BJ (cell line): ENCODE results near the gene ETHE1. TPM values are rescaled to one million over a fixed set of nuclear protein-coding genes. Genes with fewer than 3 reads are reported as not detected.
"Not testable (repeated sequence)": the region's sequence is repeated elsewhere in the genome, so short reads cannot be mapped to it uniquely, and the experiment has no call there.

Experiments used
- CTCF ChIA-PET: fragments of 350-600 bp; formaldehyde crosslinking; extraction: SDS; loops from one replicate; lab custom pipeline; 2021; ENCODE audit warnings: antibody characterized with exemption, inconsistent platforms; lab: Yijun Ruan, JAX
- POLR2A ChIA-PET: fragments of 300-600 bp; sonication (Branson Sonifier 250); formaldehyde crosslinking; extraction: SDS; loops from one replicate; lab custom pipeline; 2021; ENCODE audit warnings: antibody characterized with exemption; lab: Charles Lee
- DNase-seq: peaks from one replicate; pipeline ENCODE4 v3.0.0-alpha.2; 2011; ENCODE audit warnings: low read depth
- H3K27me3 ChIP-seq: 2 replicates; pipeline ENCODE4 v1.6.0; 2011; ENCODE audit warnings: low read length; ENCODE audit not compliant: control insufficient read depth, insufficient read depth
- H3K36me3 ChIP-seq: 2 replicates; pipeline ENCODE4 v1.5.1; 2011; ENCODE audit warnings: low read length; ENCODE audit not compliant: control insufficient read depth, insufficient read depth
- H3K4me3 ChIP-seq: 2 replicates; pipeline ENCODE4 v1.5.1; 2011; ENCODE audit warnings: low read depth, mild to moderate bottlenecking, control low read depth, low read length
- polyA plus RNA-seq: library from polyadenylated mRNA; depleted of rRNA; stranded (reverse); fragments of >200 nt; gene quantifications from 2 replicates; pipeline ENCODE4 v1.2.3, GENCODE V29; 2011
- TF ChIP-seq, protein P1 (sequence below): IDR thresholded peaks from 2 replicates; pipeline ENCODE4 v1.5.1; 2011; ENCODE audit warnings: low read depth, mild to moderate bottlenecking, control low read depth, inconsistent platforms, low read length, moderate library complexity; ENCODE audit not compliant: insufficient read depth

ETHE1 gene
- polyA plus RNA-seq, 1 experiment, result 261 TPM

DNA sequence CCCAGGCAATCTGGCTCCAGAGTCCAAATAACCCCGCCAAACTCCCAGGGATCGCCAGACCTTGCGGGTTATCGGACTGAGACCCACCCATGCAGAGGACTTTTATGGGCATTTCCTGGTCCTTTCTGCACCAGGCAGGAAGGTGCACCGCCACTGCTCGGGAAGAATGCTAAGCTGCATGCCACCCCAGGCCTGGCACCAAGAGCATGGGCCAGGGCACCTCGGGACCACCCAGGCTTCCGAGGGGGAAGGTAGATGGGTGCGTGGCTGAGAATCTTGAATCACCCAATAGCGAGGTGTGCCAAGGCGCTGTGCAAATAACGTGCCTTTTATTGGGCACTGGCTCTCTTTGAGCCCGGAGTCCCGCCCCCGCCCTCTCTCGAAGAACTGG, 5.6 kb upstream of the ETHE1 start:
- DNase-seq, result no peak
- no peaks in the 10 kb centered on the region for H3K27me3 ChIP-seq
- ChIA-PET CTCF (interaction anchor here (0.7 to 4.7 kb wide), 5 partner anchors 10 to 108 kb away, joined by 3 to 43 read pairs (median 4); partner anchors contain the start of genes IRGQ and ZNF576), POLR2A (interaction anchor here (0.6 kb wide), 1 partner anchor 28 kb away, joined by 4 read pairs; the partner anchor contains the start of gene PHLDB3)
- peak overlapping the region; percentile 57 for H3K4me3 ChIP-seq
- H3K36me3 ChIP-seq, result no peaks in the 10 kb centered on the region
- TF ChIP-seq, protein P1, sequence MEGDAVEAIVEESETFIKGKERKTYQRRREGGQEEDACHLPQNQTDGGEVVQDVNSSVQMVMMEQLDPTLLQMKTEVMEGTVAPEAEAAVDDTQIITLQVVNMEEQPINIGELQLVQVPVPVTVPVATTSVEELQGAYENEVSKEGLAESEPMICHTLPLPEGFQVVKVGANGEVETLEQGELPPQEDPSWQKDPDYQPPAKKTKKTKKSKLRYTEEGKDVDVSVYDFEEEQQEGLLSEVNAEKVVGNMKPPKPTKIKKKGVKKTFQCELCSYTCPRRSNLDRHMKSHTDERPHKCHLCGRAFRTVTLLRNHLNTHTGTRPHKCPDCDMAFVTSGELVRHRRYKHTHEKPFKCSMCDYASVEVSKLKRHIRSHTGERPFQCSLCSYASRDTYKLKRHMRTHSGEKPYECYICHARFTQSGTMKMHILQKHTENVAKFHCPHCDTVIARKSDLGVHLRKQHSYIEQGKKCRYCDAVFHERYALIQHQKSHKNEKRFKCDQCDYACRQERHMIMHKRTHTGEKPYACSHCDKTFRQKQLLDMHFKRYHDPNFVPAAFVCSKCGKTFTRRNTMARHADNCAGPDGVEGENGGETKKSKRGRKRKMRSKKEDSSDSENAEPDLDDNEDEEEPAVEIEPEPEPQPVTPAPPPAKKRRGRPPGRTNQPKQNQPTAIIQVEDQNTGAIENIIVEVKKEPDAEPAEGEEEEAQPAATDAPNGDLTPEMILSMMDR, result no peak

DNA sequence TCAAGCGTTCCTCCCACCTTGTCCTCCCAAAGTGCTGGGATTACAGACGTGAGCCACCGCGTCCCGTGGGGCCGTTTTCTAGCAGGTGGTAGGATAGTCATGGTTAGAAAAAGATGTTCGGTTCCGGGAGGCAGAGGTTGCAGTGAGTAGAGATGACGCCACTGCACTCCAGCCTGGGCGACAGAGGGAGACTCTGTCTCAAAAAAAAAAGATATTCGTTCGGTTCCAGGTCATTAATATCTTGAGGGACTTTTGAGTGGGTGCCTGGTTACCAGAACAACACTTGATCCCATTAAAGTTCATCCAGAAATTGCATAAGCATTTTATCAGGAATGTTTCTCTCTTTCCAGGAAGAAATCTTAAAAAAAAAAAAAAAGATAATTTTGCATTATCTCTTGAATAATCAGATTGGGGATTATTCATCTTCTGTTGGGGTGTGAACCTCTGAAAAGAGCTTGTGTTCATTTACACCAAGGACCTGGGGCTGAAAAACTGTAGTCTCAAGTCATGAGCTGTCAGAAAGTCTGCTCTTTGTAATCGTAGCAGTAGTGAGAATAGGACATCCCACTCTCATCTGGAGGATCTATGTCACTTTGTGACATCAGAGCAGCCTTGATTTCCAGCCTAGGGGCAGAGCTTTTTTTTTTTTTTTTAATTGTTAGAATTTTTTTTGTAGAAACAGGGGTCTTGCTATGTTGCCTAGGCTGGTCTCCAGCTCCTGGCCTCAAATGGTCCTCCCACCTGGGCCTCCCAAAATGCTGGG, 1.0 kb upstream of the ETHE1 start:
- Histone ChIP-seq H3K4me3 (peak overlapping the region; percentile 94), H3K27me3 (no peaks in the 10 kb centered on the region), H3K36me3 (peaks cover 1% of the 10 kb centered on the region)
- TF ChIP-seq, protein P1, result no peak
- POLR2A ChIA-PET, result interaction anchor here (0.7 to 1.1 kb wide), 2 partner anchors 68 to 1285 kb away, joined by 3 to 4 read pairs; partner anchors contain the start of genes IRGQ and ZNF576
- CTCF ChIA-PET, result interaction anchor here (1.0 to 7.3 kb wide), 6 partner anchors 8 to 81 kb away, joined by 3 to 41 read pairs (median 4); partner anchors contain the start of gene PHLDB3
- no peak for DNase-seq

DNA sequence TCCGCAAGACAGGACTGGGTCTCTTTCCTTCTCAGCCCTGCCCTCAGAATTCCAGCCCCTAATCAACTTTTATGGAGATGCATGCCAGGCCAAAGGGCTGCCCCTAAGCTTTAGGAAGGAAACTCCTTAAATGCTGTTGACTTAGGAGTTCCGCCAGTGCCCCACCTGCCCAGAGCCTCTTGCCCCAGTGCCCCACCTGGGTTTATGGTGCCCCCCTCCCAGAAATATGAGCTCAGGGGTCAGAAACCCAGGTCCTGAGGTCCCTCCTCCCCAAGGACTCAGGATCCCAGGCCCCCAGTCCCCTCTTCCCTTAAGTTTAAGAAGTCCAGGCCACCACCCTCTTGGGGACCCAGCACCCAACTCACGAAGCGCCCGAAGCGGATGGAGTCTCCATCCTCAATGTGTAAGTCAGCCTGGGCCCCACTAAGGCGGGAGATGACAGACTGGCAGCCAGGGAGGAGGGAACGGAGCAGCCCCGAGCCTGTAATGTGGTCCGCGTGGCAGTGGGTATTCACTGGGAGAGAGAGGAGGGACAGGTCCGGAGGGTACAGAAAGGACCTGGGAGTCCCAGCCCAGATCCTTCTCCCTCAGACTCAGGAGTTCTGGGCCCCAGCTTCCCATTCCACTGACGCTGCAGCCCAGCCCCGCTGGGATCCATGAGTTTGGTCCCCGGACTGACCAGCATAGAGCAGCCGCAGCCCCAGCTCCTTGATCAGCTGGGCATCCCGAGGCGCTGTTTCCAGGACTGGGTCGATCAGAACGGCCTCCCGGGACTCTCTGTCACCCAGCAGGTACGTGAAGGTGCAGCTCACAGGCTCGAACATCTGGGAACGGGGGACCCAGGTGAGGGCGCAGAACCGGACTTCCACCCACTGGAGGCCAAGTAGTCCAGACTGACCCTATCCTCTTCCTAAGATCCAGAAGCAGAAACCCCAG, 897 bp downstream of the ETHE1 start:
- CTCF ChIA-PET, result interaction anchor here (1.2 to 7.3 kb wide), 4 partner anchors 79 to 94 kb away, joined by 3 to 41 read pairs (median 4); no protein-coding TSS in a partner anchor
- TF ChIP-seq, protein P1, result no peak
- DNase-seq, result no peak
- Histone ChIP-seq H3K27me3 (no peaks in the 10 kb centered on the region), H3K4me3 (peak overlapping the region; percentile 94), H3K36me3 (peaks cover 1% of the 10 kb centered on the region)
- POLR2A ChIA-PET, result no interaction called here

DNA sequence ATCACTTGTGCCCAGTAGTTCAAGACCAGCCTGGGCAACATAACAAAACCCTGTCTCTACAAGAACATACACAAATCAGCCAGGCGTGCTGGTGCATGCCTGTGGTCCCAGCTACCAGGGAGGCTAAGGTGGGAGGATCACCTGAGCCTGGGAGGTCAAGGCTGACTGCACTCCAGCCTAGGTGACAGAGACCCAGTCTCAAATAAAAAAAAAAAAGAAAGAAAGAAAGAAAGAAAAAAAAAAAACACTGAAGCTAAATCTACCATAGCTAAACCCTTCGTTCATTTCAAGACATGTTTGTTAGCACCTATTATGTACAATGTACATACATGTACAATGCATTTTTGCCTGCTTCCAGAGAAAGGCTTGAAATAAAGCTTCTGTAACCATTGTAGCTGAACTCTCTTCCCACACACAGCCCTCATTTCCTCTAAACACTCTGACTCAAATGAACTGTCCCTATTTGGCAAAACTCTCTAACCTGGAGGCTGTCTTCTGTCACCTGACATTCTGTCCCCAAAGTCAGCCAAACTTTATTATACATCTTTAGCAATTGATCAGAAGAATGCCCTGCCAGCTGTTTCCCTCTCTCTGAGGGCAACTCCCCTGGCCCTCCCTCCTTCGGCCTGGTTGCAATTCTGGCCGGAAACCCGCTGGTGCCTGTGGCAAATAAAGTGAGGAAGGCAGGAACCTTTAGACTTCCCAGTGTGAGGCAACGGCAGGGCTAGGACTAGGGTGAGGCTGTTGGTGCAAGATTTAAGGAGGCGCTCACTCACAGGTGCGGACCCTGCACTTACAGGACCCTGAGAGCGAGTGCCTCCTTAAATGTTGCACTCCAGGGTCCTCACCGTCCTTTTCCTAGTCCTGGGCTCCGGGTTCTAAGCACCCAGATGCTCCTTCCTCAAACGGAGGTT, 1.8 kb downstream of the ETHE1 start:
- Histone ChIP-seq H3K27me3 (no peaks in the 10 kb centered on the region), H3K36me3 (peaks cover 5% of the 10 kb centered on the region), H3K4me3 (peak overlapping the region; percentile 94)
- CTCF ChIA-PET, result interaction anchor here (0.5 to 7.3 kb wide), 9 partner anchors 68 to 242 kb away, joined by 3 to 41 read pairs (median 3); no protein-coding TSS in a partner anchor
- POLR2A ChIA-PET, result no interaction called here
- no peak for DNase-seq
- TF ChIP-seq, protein P1, result no peak

DNA sequence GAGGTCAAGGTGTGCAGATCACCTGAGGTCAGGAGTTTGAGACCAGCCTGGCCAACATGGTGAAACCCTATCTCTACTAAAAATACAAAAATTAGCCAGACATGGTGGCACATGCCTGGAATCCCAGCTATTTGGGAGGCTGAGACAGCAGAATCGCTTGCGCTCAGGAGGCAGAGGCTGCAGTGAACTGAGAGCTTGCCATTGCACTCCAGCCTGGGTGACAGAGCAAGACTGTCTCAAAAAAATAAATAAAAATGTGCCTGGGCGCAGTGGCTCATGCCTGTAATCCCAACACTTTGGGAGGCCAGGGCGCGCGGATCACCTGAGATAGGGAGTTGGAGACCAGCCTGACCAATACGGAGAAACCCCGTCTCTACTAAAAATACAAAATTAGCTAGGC, 3.3 kb downstream of the ETHE1 start:
- not testable (repeated sequence) for DNase-seq

More for the DNA sequence above, 3.3 kb downstream of the ETHE1 start:
- H3K36me3 ChIP-seq, H3K4me3 ChIP-seq, POLR2A ChIA-PET, H3K27me3 ChIP-seq: not testable (repeated sequence)
- CTCF ChIA-PET, result interaction anchor here (7.3 kb wide), 1 partner anchor 76 kb away, joined by 41 read pairs; no protein-coding TSS in a partner anchor
